HG03025 (cell line): ENCODE results near the gene CLVS2.

ENCODE experiments used
- ATAC-seq: cut with Tn5 transposase; IDR thresholded peaks from one replicate; pipeline ENCODE4 v1.9.1; 2021; ENCODE audit warnings: mild to moderate bottlenecking, moderate library complexity; ENCODE audit not compliant: unreplicated experiment, low FRiP score

CLVS2 gene

DNA sequence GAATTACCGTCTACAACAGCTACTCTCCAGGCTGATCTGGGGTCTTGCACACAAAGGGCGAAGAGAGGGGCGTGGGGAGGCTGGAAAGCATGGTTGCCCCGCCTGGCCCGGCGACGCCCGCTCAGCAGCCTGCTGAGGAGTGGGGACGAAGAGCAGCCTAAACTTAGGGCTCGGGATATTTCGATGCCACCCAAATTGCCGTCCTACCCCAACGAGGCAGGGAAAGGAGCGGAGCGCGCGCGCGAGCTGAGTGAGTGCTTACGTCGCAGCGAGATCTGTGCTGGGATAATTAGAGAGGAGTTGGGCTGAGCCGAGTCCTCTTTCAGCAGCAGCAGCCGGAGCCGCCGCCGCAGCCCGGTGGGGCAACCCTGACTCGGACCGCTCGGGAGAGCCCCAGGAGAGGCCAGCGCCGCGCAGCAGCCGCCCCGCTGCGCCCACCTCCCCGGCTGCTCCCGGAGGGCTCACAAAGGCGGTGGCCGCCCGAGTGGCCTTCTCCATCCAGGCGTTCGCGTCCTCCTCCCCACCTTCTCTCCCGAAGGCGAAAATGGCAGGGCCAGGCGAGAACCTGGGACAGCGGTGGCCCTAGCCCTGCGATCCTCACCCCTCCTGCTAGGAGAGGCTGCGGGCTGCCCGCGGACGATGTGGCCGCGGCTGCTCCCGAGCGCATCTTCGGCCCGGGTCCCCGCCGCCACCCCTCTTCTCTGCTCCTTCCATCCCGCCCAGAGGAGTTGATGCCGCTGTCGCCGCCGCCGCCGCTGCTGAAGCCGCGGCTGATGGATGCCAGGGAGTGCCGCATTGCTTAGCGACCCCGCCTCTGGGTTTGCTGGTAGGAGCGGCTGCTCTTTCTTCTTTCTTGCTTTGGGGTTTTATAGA lies at the start of gene CLVS2:
Gene CLVS2, plus strand, starts transcription at position 315 of the 873 bp plus-strand sequence. CDS start 1,543 bp downstream, outside the sequence.
- no peak for ATAC-seq

DNA sequence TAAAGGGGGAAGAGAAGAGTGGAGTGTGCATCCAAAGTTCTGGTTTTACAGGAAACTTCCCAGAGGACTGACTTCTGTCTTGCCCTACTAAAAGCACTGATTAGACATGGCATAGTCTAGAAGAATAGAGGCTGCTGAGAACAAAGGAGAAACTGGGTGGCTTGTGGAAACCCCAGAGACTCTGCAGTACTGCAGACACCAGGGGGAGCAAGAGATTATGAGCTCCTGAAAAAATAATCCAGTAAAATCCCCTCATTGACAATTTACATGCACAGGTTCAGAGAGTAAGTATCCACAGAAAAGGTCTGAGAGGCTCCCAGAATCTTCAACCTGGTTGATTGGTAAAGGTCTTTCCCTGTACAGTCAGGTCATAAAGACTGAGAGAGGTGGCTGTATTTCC lies 48.7 kb upstream of the CLVS2 start:
- no peak for ATAC-seq

DNA sequence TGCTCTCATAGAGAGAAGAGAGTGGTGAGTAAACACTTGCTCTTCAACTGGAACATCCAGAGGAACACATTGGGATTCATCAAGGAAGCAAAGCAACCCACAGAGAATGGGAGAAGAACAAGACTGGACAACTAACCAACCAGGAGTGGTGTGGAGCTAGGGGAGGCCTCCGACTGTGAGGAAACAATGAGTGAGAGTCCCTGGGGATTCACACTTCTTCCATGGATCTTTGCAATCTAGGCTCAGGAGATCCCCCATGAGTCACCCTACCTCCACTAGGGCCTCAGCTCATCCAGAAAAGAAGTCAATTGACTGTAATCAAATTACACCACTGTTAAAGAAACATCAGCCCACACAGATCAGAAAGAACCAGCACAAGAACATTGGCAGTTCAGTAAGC lies 42.3 kb upstream of the CLVS2 start:
- ATAC-seq: no peak

DNA sequence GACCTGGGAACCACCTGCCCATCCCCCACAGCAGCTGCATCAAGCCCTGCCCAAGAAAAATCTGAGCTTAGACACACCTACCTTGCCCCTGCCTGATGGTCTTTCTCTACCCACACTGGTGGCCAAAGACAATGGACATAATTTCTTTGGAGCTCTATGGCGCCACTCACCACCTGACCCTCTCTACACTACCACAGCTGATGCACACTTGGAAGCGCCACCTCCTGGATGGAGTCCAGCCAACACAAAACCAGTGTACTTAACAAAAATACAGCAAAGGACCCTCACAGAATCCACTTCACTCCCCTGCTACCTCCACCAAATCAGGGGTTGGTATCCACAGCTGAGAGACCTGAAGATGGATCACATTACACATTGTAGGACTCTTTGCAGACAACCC lies 39.7 kb upstream of the CLVS2 start:
- no peak for ATAC-seq

DNA sequence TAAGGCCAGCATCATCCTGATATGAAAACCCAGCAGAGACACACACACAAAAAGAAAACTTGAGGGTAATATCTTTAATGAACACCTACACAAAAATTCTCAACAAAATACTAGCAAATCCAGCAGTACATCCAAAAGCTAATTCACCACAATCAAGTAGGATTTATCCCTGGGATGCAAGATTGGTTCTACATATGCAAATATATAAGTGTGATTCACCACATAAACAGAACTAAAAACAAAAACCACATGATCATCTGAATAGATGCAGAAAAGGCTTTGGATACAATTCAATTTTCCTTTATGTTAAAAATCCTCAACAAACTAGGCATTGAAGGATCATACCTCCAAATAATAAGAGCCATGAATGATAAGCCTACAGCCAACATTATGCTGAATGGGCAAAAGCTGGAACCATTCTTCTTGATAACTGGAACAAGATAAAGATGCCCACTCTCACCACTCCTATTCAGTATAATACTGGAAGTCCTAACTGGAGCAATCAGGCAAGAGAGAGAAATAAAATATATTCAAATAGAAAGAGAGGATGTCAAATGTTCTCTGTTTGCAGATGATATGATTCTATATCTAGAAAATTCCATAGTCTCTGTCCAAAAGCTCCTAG lies 33.9 kb upstream of the CLVS2 start:
- ATAC-seq: no peak

DNA sequence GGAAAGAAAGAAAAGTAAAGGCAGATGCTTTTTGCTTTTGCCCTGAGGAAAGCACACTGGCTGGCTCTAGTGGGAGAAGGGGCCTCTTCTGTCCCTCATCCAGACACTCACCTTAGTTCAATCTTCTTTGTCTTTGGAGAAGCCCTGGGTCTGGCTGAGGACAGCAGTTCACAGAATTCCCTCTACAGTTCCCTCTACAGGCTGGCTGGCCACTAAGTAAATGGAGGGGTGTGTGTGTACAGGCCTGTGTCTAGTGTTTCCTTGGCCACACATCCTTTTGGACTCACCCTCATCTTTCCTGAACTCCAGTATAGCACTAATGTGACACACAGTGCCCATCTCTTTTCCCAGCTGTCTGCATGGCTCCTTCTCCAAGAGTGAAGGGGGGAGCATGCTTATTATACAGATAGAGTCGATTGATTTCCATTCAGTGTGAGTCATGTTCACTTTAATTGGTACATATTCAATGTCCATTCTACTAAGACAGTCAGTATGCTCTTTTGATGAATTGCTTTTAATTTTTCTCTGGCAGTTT lies 26.0 kb upstream of the CLVS2 start:
- ATAC-seq: no peak

- no peak for ATAC-seq
Measured at GRCh38 chr6:122977180-122977579, 18.9 kb upstream of the CLVS2 start.

DNA sequence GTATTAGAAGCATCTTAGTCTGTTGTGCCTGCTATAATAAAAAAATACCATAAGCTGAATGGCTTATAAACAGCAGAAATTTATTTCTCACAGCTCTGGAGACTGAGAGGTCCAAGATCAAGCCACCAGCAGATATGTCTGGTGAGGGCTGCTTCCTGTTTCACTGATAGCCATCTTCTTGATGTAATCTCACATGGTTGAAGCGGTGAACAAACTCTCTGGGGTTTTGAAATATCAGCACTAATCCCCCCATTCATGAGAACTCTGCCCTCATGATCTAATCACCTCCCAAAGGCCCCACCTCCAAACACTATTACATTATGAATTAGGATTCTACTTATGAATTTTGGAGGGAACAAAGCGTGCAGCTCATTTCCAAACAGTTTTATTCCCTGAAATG lies 11.6 kb upstream of the CLVS2 start:
- no peak for ATAC-seq

GRCh38 chr6:122994256-122994655 lies 1.8 kb upstream of the CLVS2 start:
- no peak for ATAC-seq

DNA sequence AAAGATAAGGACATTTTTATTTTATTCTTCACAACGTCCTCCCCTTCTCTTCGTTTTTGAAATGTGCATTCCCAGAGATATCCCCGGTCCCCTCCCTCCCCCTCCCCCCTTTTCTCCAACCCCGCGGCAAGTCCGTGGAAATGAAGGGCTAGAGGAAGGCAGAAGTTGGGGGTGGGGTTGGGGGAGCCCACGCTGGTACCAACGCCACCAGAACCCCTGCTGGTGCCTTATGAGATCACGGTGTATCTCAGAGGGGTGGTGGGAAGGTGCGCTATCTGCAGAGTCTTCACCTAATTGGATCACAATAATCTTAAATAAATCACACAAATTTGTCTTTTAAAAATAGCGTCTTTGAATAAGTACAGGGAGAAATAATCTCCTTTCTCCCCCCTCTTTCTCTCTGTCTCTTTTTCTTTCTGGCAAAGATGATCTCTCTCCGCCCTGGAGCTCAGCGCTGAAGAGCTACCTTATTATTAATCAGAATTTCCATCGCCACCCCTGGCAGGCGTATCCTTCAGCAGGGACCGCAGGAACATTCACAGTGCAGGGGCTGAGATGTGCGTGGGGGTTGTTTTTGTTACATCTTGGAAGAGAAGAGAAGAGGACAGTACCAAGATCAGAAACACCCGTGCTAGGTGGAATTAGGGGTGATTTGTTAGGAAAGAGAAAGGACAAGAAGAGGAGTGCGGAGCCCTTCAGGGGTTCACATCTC lies 915 bp downstream of the CLVS2 start:
- ATAC-seq: no peak

DNA sequence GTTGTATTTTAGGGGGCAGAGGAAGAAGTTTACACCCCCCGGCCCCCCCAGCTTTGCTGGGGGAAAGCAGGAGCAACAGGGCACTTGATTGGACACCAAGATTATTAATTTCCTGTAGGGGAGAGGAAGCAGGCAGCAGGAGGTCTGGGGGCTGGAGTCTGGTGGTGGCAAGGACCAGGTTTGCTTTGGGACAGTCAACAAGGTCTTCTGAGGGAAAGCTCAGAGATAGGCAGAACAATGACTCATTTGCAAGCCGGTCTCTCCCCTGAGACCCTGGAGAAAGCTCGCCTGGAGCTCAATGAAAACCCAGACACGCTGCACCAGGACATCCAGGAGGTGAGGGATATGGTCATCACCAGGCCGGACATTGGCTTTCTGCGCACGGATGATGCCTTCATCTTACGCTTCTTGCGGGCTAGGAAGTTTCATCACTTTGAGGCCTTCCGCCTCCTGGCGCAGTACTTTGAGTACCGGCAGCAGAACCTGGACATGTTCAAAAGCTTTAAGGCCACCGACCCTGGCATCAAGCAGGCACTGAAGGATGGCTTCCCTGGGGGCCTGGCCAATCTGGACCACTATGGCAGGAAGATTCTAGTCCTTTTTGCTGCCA lies 1.6 kb downstream of the CLVS2 start:
- no peak for ATAC-seq

- ATAC-seq: no peak
Measured at GRCh38 chr6:122998403-122998975, 2.5 kb downstream of the CLVS2 start.

- no peak for ATAC-seq
Measured at GRCh38 chr6:123000244-123000770, 4.3 kb downstream of the CLVS2 start.

DNA sequence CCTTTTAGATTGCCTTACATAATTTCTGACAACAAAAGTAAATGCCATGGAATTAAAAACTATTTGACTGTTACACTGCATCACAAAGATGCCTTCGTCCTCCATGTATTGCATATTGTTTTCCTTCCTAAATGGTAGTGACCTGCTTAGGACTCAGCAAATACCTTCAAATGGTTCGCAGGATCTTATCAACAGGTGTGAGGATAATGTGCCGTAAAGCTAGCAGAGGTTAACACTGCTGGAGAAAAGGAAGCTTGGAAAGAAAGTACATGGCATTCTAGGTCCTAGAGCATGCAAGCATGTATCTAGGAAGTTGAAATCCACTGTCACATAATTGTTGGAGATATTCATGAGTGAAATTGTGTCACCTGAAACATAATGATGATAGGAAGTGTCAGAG lies 5.5 kb downstream of the CLVS2 start:
- ATAC-seq: no peak

GRCh38 chr6:123007885-123008284 lies 11.8 kb downstream of the CLVS2 start:
- ATAC-seq: no peak

- ATAC-seq: no peak
Measured at GRCh38 chr6:123009059-123009458, 13.0 kb downstream of the CLVS2 start.

GRCh38 chr6:123014835-123015234 lies 18.8 kb downstream of the CLVS2 start:
- no peak for ATAC-seq

- ATAC-seq: no peak
Measured at GRCh38 chr6:123016431-123017103, 20.5 kb downstream of the CLVS2 start.

- no peak for ATAC-seq
Measured at GRCh38 chr6:123017104-123017682, 21.2 kb downstream of the CLVS2 start.
